Gastroesophageal sphincter (tissue), 4 donors: Measurements from ENCODE around the gene MNDA. TPM values are rescaled to one million over a fixed set of nuclear protein-coding genes. Genes with fewer than 3 reads are reported as not detected.

Source experiments
- ATAC-seq: fragments of 150-250 bp; one replicate; pipeline ENCODE4 v1.9.1; 2016; ENCODE audit warnings: mild to moderate bottlenecking, moderate library complexity
- H3K27ac ChIP-seq, 4 donors: fragments of 200-600 bp; sonication (generic) in 3 of 4; 1 replicate in 3 of 4; 2 replicates in 1 of 4; pipeline ENCODE4 v1.5.1; 2016 to 2019
- H3K27me3 ChIP-seq: fragments of 200-600 bp; sonication (generic); one replicate; pipeline ENCODE4 v1.5.1; 2019
- H3K36me3 ChIP-seq, 2 donors: fragments of 200-600 bp; sonication (generic); one replicate each; pipeline ENCODE4 v1.5.1; 2019; ENCODE audit warnings: control low read depth in 1 of 2
- H3K4me1 ChIP-seq, 3 donors: fragments of 200-600 bp; sonication (generic); 1 replicate in 2 of 3; 2 replicates in 1 of 3; pipeline ENCODE4 v1.5.1; 2016 to 2019; ENCODE audit warnings: control low read depth in 2 of 3
- H3K4me3 ChIP-seq, 2 donors: fragments of 200-600 bp; sonication (generic); one replicate each; pipeline ENCODE4 v1.5.1; 2019; ENCODE audit warnings: mild to moderate bottlenecking in 1 of 2, moderate library complexity in 1 of 2
- H3K9me3 ChIP-seq, 3 donors: fragments of 200-600 bp; sonication (generic); one replicate each; pipeline ENCODE4 v1.5.1; 2017 to 2019; ENCODE audit warnings: control low read depth in 2 of 3
- EP300 ChIP-seq: sonication (generic); formaldehyde crosslinking; IDR thresholded peaks from one replicate; pipeline ENCODE4 v1.6.1; 2017; ENCODE audit warnings: antibody characterized with exemption, mild to moderate bottlenecking
- POLR2A ChIP-seq, 2 donors: fragments of 450-650 bp; IDR thresholded peaks; one replicate each; pipeline ENCODE4 v1.6.1; 2017; ENCODE audit warnings: antibody characterized with exemption in 2 of 2, mild to moderate bottlenecking in 2 of 2, moderate library complexity in 1 of 2
- POLR2AphosphoS5 ChIP-seq: sonication (generic); formaldehyde crosslinking; IDR thresholded peaks from one replicate; pipeline ENCODE4 v1.6.1; 2017; ENCODE audit warnings: antibody characterized with exemption
- WGBS, 2 donors: methylation state at CpG; one replicate each; pipeline ENCODE4 v1.1.5; 2018; ENCODE audit warnings: low coverage in 1 of 2; 5-methylcytosine and 5-hydroxymethylcytosine counted together
- total RNA-seq, 4 donors: library from RNA; depleted of rRNA; stranded (reverse); fragments of >200 nt; gene quantifications; one replicate each; pipeline ENCODE4 v1.1.0, GENCODE V29; 2016
- TF ChIP-seq, protein P1 (sequence below), 4 experiments: fragments of 200-600 bp in 2 of 4; fragments of 450-650 bp in 2 of 4; sonication (generic) in 1 of 4; IDR thresholded peaks; one replicate each; pipeline ENCODE4 v1.5.1; 2017 to 2019; ENCODE audit warnings: antibody characterized with exemption in 4 of 4, mild to moderate bottlenecking in 2 of 4, moderate library complexity in 2 of 4

Gene MNDA
- total RNA-seq, 4 donors from 2014 or later: 0.73 to 10.5 (median 8.6) TPM; not detected in 1

DNA sequence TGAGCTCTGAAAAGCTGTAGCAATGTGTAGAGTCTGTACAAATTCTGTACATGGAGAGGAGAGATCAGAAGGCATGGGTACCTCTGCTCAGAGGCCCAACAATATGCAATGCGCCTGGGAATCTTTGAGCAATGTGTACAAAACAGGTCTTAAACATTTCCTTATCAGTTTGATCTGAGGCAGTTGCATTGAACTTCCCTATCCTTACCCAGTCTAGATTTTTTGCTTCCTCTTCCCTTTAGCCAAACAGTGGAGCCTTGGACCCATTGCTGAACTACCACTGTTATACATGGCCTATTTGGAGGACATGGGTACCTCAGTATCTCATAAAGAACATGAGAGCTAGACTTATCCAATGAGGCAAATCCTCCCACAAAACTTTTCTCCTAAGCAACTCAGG is 12.6 kb upstream of the MNDA start:
- Histone ChIP-seq H3K27me3 (no peaks in the 10 kb centered on the region), H3K9me3 (no peaks in the 10 kb centered on the region), H3K4me3 (no peak overlapping the region), H3K36me3 (no peaks in the 10 kb centered on the region), H3K4me1 (no peaks in the 10 kb centered on the region), H3K27ac (no peak overlapping the region)
- WGBS, 2 donors: 100% methylated on average over 1 of the region's 1 CpG; no CpG with 5 or more reads in 1 of the 2 donors
- TF ChIP-seq POLR2AphosphoS5 (no peak), EP300 (no peak), POLR2A (IDR thresholded peaks at IDR 0.05) (no peak)
- TF ChIP-seq, protein P1, sequence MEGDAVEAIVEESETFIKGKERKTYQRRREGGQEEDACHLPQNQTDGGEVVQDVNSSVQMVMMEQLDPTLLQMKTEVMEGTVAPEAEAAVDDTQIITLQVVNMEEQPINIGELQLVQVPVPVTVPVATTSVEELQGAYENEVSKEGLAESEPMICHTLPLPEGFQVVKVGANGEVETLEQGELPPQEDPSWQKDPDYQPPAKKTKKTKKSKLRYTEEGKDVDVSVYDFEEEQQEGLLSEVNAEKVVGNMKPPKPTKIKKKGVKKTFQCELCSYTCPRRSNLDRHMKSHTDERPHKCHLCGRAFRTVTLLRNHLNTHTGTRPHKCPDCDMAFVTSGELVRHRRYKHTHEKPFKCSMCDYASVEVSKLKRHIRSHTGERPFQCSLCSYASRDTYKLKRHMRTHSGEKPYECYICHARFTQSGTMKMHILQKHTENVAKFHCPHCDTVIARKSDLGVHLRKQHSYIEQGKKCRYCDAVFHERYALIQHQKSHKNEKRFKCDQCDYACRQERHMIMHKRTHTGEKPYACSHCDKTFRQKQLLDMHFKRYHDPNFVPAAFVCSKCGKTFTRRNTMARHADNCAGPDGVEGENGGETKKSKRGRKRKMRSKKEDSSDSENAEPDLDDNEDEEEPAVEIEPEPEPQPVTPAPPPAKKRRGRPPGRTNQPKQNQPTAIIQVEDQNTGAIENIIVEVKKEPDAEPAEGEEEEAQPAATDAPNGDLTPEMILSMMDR (IDR thresholded peaks at IDR 0.05): no peak
- ATAC-seq: no peak

DNA sequence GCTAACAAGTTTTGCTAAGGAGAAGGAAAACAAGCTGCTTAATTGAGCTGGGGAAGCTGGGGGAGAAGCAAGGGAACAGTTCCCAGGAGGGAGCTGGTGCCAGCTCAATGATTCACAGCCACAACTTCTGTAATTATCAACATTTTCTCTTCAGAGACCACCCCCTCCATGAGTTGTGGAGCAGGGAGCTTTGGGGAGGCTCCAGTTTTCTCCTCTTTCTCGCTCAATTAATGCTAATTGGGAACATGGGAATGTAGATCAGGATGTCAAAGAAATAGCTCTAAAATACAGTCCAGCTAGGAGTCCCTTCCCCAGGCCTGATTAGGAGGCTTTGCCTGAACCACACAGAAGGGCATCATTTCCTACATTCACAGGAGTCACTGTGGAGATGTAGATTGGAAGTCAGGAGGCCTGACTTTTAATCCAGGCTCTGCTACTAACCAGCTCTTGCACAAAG is 12.1 kb upstream of the MNDA start:
- H3K4me1 ChIP-seq: no peaks in the 10 kb centered on the region
- H3K27ac ChIP-seq: no peak overlapping the region

DNA sequence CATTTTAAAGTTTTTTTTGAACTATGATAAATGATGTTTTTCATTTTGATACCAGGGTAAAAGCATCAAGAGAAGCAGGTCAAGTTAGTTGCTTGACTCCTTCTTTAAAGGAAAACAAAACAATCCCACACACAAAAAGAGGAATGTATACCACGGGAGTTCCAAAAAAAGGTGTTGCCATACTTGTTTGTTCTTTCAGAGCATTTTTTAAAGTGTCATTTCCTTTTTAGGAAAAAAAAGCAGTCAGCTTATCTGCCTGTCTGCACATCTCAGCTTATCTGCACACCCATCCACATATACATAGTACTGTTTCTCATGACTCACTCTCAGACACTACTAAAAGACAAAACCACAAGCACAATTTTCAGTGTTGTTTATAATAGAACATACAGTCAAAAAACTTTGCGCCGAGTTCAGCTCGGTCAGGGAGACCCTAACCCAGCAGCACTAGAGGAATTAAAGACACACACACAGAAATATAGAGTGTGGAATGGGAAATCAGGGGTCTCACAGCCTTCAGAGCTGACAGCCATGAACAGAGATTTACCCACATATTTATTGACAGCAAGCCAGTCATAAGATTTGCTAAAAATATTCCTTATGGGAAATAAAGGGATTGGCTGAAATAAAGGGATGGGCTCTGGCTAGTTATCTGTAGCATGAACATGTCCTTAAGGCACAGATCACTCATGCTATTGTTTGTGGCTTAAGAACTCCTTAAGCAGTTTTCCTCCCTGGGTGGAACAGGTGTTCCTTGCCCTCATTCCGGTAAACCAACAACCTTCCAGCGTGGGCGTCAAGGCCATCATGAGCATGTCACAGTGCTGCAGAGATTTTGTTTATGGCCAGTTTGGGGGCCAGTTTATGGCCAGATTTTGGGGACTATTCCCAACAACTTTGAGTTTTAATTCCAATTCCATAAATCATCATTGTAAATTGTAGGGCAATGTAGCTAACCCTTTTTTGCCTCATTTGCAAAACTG is 11.4 kb upstream of the MNDA start:
- no peak overlapping the region for H3K4me3 ChIP-seq
- H3K4me1 ChIP-seq: no peaks in the 10 kb centered on the region
- no peak for ATAC-seq
- no peaks in the 10 kb centered on the region for H3K27me3 ChIP-seq
- no peaks in the 10 kb centered on the region for H3K36me3 ChIP-seq
- H3K9me3 ChIP-seq: no peaks in the 10 kb centered on the region
- TF ChIP-seq EP300 (no peak), POLR2AphosphoS5 (no peak)
- H3K27ac ChIP-seq: no peak overlapping the region
- WGBS, 2 donors: 51 to 79% methylated on average over 4 to 7 of the region's 7 CpGs

More for the DNA sequence above, 12.1 kb upstream of the MNDA start:
- no peak for ATAC-seq
- H3K36me3 ChIP-seq: no peaks in the 10 kb centered on the region
- no peaks in the 10 kb centered on the region for H3K27me3 ChIP-seq
- no peaks in the 10 kb centered on the region for H3K9me3 ChIP-seq
- WGBS, 2 donors: 100% methylated on average over 1 of the region's 1 CpG; no CpG with 5 or more reads in 1 of the 2 donors
- TF ChIP-seq EP300: no peak
- no peak for TF ChIP-seq POLR2A (IDR thresholded peaks at IDR 0.05)
- TF ChIP-seq, protein P1 (IDR thresholded peaks at IDR 0.05): no peak
- TF ChIP-seq POLR2AphosphoS5: no peak
- no peak overlapping the region for H3K4me3 ChIP-seq

GRCh38 chr1:158821723-158822122 is 9.4 kb upstream of the MNDA start:
- 75 to 79% methylated on average over 1 of the region's 1 CpG for WGBS, 2 donors
- Histone ChIP-seq H3K9me3 (no peaks in the 10 kb centered on the region), H3K4me3 (no peak overlapping the region), H3K27me3 (no peaks in the 10 kb centered on the region), H3K36me3 (no peaks in the 10 kb centered on the region), H3K27ac (no peak overlapping the region), H3K4me1 (no peaks in the 10 kb centered on the region)
- ATAC-seq: no peak
- TF ChIP-seq, protein P1 (IDR thresholded peaks at IDR 0.05): no peak
- TF ChIP-seq POLR2AphosphoS5 (no peak), POLR2A (IDR thresholded peaks at IDR 0.05) (no peak), EP300 (no peak)

DNA sequence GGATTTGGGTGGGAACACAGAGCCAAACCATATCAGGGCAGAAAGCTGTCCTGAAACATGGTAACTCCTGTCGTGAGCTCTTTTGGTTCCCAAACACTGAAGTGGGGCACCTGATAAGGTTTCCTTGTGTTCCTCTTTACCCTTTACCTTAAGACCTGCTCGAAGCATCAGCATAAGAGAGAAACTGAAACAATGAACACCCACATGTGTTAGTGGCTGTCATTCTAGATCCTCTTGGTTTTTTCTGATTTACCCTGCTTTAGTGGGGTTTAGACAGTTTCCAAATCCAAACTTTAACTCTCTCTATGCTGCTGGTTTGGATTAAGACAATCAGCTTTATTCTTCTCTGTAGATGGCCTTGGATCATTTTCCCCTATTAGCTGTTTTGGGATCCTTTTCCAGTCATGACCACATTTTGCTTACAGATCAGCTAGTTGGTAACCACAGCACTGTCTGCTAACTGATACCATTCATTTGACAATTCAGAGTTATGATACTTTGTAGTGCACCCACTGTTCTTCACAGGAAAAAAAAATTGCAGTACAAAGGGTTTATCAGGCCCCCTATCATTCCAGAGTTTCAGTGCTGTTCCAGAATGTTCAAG is 975 bp upstream of the MNDA start:
- Histone ChIP-seq H3K27ac (no peak overlapping the region), H3K4me1 (no peaks in the 10 kb centered on the region), H3K27me3 (no peaks in the 10 kb centered on the region), H3K4me3 (no peak overlapping the region), H3K36me3 (no peaks in the 10 kb centered on the region), H3K9me3 (peaks cover 0 to 12% (median 0%) of the 10 kb centered on the region in 3 donors)
- 52 to 86% methylated on average over 1 to 2 of the region's 2 CpGs for WGBS, 2 donors
- TF ChIP-seq POLR2AphosphoS5 (no peak), EP300 (no peak)
- TF ChIP-seq, protein P1 (IDR thresholded peaks at IDR 0.05): no peak
- ATAC-seq: no peak
